Prostate gland (tissue), 2 donors: ENCODE data around the gene HOXA7. TPM values are rescaled to one million over a fixed set of nuclear protein-coding genes. Genes with fewer than 3 reads are reported as not detected.

Experiments used
- DNase-seq: peaks from one replicate; pipeline ENCODE4 v3.0.0-alpha.2; 2019; ENCODE audit warnings: low spot score
- H3K27ac ChIP-seq, 2 donors: fragments of 200-600 bp; sonication (generic); 2 replicates each; pipeline ENCODE4 v1.5.1; 2017 to 2019
- H3K27me3 ChIP-seq: fragments of 200-600 bp; sonication (generic); replicated peaks from 2 replicates; pipeline ENCODE4 v1.5.1; 2019; ENCODE audit not compliant: insufficient read depth
- H3K36me3 ChIP-seq, 2 donors: fragments of 200-600 bp; sonication (generic); 1 replicate in 1 of 2; 2 replicates in 1 of 2; pipeline versions ENCODE4 v1.5.1 to v1.8.1; 2017 to 2019
- H3K4me1 ChIP-seq: fragments of 200-600 bp; sonication (generic); replicated peaks from 2 replicates; pipeline ENCODE4 v1.5.1; 2019
- H3K4me3 ChIP-seq, 2 donors: fragments of 200-600 bp; sonication (generic); 2 replicates each; pipeline ENCODE4 v1.5.1; 2017 to 2019
- H3K9me3 ChIP-seq: fragments of 200-600 bp; sonication (generic); 2 replicates; pipeline ENCODE4 v1.5.1; 2017
- POLR2A ChIP-seq: fragments of 450-650 bp; IDR thresholded peaks from one replicate; pipeline ENCODE4 v1.6.1; 2016; ENCODE audit warnings: antibody characterized with exemption, mild to moderate bottlenecking
- POLR2AphosphoS5 ChIP-seq: sonication (generic); formaldehyde crosslinking; IDR thresholded peaks from one replicate; pipeline ENCODE4 v1.6.1; 2017; ENCODE audit warnings: antibody characterized with exemption
- WGBS: methylation state at CpG from one replicate; pipeline ENCODE4 v1.1.5; 2018; 5-methylcytosine and 5-hydroxymethylcytosine counted together
- intact Hi-C: fragments of 100-400 bp; cut with DNase I; formaldehyde crosslinking; loops from one replicate; pipeline ENCODE4 v1.14.2; 2022
- total RNA-seq, 2 donors: library from RNA; depleted of rRNA; stranded (reverse); fragments of >200 nt; gene quantifications; one replicate each; pipeline ENCODE4 v1.1.0, GENCODE V29; 2016
- TF ChIP-seq, protein P1 (sequence below), 4 experiments: fragments of 200-600 bp in 2 of 4; fragments of 450-650 bp in 2 of 4; sonication (generic) in 2 of 4; IDR thresholded peaks; 1 replicate in 3 of 4; 2 replicates in 1 of 4; pipeline ENCODE4 v1.5.1; 2016 to 2019; ENCODE audit warnings: antibody characterized with exemption in 4 of 4, mild to moderate bottlenecking in 2 of 4, moderate library complexity in 2 of 4

Gene HOXA7
- total RNA-seq, 2 donors from 2014 or later, result 2.2 to 4.6 TPM

DNA sequence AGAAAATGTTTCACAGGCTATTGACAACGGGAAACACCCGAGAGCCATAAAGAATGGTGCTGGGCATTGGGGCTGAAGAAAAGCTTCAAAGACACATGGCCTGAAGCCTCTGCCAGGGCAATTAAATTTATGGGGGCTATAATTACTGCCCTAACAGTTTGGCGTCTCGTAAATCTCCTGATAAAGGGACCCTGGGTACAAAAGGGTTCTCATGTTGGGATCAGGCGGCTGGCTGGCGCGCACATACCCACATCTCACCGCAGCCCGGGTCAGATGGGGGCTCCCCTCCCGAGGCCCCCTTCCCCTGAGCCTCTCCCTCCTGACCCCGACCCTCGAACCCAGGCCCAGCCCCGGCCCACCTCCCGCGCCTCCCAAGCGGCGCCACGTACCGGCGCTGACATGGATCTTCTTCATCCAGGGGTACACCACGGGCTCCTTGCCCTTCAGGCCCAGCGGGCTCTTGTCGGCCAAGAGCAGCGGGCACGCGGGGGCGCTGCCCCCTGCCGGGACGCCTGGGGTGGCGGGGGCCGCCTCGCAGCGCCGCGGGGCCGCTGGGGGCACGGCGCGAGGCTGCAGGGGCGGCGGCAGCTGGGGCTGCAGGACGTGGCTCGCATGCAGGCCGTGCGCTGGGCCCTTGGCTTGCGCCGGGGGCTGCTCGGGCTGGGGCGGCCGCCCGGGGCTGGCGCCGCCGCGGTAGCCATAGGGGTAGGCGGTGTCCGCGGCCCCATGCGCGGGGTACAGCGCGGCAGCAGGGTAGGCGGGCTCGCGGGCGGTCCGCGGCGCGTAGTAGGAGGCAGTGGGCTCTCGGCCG is 26.5 kb downstream of the HOXA7 start:
- TF ChIP-seq, protein P1, sequence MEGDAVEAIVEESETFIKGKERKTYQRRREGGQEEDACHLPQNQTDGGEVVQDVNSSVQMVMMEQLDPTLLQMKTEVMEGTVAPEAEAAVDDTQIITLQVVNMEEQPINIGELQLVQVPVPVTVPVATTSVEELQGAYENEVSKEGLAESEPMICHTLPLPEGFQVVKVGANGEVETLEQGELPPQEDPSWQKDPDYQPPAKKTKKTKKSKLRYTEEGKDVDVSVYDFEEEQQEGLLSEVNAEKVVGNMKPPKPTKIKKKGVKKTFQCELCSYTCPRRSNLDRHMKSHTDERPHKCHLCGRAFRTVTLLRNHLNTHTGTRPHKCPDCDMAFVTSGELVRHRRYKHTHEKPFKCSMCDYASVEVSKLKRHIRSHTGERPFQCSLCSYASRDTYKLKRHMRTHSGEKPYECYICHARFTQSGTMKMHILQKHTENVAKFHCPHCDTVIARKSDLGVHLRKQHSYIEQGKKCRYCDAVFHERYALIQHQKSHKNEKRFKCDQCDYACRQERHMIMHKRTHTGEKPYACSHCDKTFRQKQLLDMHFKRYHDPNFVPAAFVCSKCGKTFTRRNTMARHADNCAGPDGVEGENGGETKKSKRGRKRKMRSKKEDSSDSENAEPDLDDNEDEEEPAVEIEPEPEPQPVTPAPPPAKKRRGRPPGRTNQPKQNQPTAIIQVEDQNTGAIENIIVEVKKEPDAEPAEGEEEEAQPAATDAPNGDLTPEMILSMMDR (IDR thresholded peaks at IDR 0.05), result peak in 1 of 4 experiments; percentile 54
- no peak for TF ChIP-seq POLR2A
- no peaks in the 10 kb centered on the region for H3K27me3 ChIP-seq
- DNase-seq, result no peak
- peak overlapping the region; percentile 64 to 82 for H3K27ac ChIP-seq
- H3K4me1 ChIP-seq, result peaks cover 6% of the 10 kb centered on the region
- intact Hi-C loops, result loop anchor here (5.0 kb wide), 1 partner anchor 268 kb away; the partner anchor contains the start of gene SKAP2
- no peaks in the 10 kb centered on the region for H3K36me3 ChIP-seq
- H3K4me3 ChIP-seq, result peak overlapping the region; percentile 62 to 74
- WGBS, result 9% methylated on average over 59 of the region's 72 CpGs
- H3K9me3 ChIP-seq, result no peaks in the 10 kb centered on the region

DNA sequence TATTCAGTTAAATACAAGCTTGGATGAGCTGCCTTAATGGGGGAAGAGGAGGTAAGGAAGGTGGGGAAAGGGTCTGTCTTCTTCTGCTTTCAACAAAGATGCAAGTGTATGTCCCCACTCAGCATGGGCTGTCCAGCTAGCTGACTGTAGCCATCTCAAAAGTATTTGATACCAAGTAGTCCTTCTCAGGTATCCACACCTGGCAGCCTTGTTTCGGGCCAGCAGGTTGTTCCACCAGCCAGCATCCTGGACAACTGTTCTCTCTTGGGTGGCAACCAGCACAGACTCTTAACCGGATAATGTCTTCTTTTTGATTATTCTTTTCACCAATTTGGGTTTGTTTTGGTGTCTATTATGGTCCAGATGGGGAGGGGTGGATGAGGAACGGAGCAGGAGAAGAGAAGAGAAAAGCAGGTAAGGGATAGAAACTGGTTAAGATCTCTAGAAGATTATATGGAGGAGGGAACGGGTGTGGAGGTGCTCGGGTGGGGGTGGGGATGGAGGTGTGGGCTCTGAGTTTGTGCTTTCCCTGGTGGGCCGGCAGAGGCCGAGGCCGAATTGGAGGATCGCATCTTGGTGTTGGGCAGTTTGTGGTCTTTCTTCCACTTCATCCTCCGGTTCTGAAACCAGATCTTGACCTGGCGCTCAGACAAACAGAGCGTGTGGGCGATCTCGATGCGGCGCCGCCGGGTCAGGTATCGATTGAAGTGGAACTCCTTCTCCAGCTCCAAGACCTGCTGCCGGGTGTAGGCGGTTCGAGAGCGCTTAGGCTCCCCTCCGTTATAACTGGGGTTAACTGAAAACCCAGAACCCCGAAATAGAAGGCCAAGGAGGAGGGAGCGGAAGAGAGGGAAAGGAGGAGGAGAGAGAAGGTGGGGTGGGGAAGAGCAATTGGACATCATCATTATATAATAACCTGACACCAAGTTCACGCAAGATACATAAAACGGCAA is 27.4 kb downstream of the HOXA7 start:
- Histone ChIP-seq H3K27me3 (no peaks in the 10 kb centered on the region), H3K9me3 (no peaks in the 10 kb centered on the region), H3K27ac (no peak overlapping the region), H3K4me3 (peak overlapping the region in 1 of 2 donors; percentile 74), H3K4me1 (peaks cover 6% of the 10 kb centered on the region), H3K36me3 (no peaks in the 10 kb centered on the region)
- 87% methylated on average over 28 of the region's 28 CpGs for WGBS
- DNase-seq, result no peak
- intact Hi-C loops, result no loop called here
- no peak for TF ChIP-seq POLR2A
- TF ChIP-seq, protein P1 (IDR thresholded peaks at IDR 0.05), result no peak
- TF ChIP-seq POLR2AphosphoS5, result no peak

DNA sequence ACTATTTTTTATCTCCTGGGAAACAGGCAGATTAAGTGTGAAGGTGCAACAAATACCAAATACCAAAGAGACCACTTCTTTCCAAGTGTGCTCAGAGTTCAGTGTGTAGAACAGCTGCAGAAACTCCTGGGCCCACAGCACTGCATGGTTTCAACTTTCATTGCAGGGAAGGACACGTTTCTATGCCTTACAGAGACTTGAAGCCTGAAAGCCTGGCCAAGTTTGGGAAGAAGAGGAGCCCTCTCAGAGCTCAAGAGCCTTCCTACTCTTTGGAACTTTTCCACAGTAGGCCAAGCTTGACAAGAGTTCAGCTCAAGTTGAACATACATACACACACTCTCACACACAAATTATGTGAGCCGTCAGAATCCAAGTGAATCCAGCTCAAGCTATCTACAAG is 28.4 kb downstream of the HOXA7 start:
- 51% methylated on average over 2 of the region's 2 CpGs for WGBS
- H3K27ac ChIP-seq, result no peak overlapping the region
- H3K36me3 ChIP-seq, result no peaks in the 10 kb centered on the region
- no peak overlapping the region for H3K4me3 ChIP-seq
- H3K27me3 ChIP-seq, result no peaks in the 10 kb centered on the region
- peaks cover 6% of the 10 kb centered on the region for H3K4me1 ChIP-seq
- DNase-seq, result no peak
- intact Hi-C loops, result no loop called here
- TF ChIP-seq POLR2AphosphoS5, result no peak
- TF ChIP-seq, protein P1 (IDR thresholded peaks at IDR 0.05), result no peak
- no peak for TF ChIP-seq POLR2A
- no peaks in the 10 kb centered on the region for H3K9me3 ChIP-seq

DNA sequence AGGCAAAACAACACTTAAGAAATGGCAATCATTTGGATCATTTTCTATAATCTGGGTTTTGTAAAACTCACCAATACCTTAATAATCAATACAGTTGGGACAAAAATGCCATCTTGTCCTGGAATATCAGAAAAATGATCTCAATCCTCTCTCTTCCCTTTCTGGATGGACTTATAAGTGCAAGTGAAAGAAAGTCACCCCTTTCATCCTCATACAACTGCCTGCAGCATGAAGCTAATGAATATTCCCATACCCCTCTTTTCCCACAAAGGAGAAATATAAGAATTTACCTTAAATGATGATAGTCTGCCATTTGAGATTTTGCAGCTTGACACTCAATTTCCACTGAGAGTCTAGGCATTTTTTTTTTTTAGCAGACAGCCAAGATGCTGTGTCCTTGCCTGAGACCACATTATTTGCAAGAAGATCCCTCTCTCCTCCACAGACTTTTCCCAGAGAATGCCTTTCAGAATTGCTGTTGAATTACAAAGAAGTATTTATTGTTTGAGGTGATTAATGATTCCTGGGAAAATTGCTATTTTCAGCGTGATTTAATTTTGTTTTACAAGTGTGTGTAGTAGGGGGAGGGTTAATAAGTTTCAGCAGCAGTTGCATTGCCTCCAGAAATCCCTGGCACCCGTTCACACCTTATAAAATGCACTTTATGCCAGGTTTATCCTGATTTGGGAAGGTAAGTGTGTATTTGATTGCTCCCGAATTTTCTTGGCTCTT is 29.7 kb downstream of the HOXA7 start:
- H3K4me1 ChIP-seq, result peaks cover 6% of the 10 kb centered on the region

More for the DNA sequence above, 29.7 kb downstream of the HOXA7 start:
- Histone ChIP-seq H3K36me3 (no peaks in the 10 kb centered on the region), H3K27ac (no peak overlapping the region), H3K27me3 (no peaks in the 10 kb centered on the region), H3K4me3 (no peak overlapping the region), H3K9me3 (no peaks in the 10 kb centered on the region)
- DNase-seq, result no peak
- intact Hi-C loops, result no loop called here
- 27% methylated on average over 3 of the region's 3 CpGs for WGBS
- TF ChIP-seq, protein P1 (IDR thresholded peaks at IDR 0.05), result no peak
- TF ChIP-seq POLR2AphosphoS5 (no peak), POLR2A (no peak)
